ENCODE measurements around the gene GALM. TPM values are rescaled to one million over a fixed set of nuclear protein-coding genes. Genes with fewer than 3 reads are reported as not detected.

The GALM gene
- total and polyA plus RNA-seq, 2 of the 8 experiments (the other 6 are each of a cell fraction or from before 2014, with no cell fraction given) = 9.9 to 13.1 TPM

DNA sequence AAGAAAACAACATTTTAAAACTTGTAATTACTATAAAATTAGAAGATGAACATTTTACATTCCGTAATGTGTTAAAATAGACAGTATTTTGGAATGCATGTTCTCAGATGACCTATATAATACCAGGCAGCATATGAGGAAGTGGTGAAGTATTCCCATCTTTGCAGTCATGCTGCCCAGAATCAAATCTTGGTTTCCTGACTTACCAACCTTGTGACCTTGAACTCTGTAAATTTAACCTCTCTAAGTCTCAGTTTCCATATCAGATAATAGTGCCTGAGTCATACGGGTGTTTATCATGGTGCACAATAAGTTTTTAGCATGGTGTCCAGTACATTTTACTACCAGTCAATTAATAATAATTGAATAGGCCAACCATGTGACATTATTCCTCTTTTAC lies 7.3 kb upstream of the GALM start (continued):
- TF ChIP-seq, protein P1, sequence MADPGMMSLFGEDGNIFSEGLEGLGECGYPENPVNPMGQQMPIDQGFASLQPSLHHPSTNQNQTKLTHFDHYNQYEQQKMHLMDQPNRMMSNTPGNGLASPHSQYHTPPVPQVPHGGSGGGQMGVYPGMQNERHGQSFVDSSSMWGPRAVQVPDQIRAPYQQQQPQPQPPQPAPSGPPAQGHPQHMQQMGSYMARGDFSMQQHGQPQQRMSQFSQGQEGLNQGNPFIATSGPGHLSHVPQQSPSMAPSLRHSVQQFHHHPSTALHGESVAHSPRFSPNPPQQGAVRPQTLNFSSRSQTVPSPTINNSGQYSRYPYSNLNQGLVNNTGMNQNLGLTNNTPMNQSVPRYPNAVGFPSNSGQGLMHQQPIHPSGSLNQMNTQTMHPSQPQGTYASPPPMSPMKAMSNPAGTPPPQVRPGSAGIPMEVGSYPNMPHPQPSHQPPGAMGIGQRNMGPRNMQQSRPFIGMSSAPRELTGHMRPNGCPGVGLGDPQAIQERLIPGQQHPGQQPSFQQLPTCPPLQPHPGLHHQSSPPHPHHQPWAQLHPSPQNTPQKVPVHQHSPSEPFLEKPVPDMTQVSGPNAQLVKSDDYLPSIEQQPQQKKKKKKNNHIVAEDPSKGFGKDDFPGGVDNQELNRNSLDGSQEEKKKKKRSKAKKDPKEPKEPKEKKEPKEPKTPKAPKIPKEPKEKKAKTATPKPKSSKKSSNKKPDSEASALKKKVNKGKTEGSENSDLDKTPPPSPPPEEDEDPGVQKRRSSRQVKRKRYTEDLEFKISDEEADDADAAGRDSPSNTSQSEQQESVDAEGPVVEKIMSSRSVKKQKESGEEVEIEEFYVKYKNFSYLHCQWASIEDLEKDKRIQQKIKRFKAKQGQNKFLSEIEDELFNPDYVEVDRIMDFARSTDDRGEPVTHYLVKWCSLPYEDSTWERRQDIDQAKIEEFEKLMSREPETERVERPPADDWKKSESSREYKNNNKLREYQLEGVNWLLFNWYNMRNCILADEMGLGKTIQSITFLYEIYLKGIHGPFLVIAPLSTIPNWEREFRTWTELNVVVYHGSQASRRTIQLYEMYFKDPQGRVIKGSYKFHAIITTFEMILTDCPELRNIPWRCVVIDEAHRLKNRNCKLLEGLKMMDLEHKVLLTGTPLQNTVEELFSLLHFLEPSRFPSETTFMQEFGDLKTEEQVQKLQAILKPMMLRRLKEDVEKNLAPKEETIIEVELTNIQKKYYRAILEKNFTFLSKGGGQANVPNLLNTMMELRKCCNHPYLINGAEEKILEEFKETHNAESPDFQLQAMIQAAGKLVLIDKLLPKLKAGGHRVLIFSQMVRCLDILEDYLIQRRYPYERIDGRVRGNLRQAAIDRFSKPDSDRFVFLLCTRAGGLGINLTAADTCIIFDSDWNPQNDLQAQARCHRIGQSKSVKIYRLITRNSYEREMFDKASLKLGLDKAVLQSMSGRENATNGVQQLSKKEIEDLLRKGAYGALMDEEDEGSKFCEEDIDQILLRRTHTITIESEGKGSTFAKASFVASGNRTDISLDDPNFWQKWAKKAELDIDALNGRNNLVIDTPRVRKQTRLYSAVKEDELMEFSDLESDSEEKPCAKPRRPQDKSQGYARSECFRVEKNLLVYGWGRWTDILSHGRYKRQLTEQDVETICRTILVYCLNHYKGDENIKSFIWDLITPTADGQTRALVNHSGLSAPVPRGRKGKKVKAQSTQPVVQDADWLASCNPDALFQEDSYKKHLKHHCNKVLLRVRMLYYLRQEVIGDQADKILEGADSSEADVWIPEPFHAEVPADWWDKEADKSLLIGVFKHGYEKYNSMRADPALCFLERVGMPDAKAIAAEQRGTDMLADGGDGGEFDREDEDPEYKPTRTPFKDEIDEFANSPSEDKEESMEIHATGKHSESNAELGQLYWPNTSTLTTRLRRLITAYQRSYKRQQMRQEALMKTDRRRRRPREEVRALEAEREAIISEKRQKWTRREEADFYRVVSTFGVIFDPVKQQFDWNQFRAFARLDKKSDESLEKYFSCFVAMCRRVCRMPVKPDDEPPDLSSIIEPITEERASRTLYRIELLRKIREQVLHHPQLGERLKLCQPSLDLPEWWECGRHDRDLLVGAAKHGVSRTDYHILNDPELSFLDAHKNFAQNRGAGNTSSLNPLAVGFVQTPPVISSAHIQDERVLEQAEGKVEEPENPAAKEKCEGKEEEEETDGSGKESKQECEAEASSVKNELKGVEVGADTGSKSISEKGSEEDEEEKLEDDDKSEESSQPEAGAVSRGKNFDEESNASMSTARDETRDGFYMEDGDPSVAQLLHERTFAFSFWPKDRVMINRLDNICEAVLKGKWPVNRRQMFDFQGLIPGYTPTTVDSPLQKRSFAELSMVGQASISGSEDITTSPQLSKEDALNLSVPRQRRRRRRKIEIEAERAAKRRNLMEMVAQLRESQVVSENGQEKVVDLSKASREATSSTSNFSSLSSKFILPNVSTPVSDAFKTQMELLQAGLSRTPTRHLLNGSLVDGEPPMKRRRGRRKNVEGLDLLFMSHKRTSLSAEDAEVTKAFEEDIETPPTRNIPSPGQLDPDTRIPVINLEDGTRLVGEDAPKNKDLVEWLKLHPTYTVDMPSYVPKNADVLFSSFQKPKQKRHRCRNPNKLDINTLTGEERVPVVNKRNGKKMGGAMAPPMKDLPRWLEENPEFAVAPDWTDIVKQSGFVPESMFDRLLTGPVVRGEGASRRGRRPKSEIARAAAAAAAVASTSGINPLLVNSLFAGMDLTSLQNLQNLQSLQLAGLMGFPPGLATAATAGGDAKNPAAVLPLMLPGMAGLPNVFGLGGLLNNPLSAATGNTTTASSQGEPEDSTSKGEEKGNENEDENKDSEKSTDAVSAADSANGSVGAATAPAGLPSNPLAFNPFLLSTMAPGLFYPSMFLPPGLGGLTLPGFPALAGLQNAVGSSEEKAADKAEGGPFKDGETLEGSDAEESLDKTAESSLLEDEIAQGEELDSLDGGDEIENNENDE (IDR thresholded peaks at IDR 0.05; ENCODE audit: insufficient replicate concordance, low read length) = no peak
- no peak for TF ChIP-seq CBX8 (IDR thresholded peaks at IDR 0.05; ENCODE audit: borderline replicate concordance, low read depth, low read length)
- no peak for TF ChIP-seq POLR2A (IDR thresholded peaks at IDR 0.05; ENCODE audit: control extremely low read depth in 1 of 2, low read depth in 2 of 2, low read length in 2 of 2)
- TF ChIP-seq RBBP5 (IDR thresholded peaks at IDR 0.05; ENCODE audit: borderline replicate concordance, low read depth, low read length) = no peak
